Measurements from ENCODE around the gene EMC1.

DNA sequence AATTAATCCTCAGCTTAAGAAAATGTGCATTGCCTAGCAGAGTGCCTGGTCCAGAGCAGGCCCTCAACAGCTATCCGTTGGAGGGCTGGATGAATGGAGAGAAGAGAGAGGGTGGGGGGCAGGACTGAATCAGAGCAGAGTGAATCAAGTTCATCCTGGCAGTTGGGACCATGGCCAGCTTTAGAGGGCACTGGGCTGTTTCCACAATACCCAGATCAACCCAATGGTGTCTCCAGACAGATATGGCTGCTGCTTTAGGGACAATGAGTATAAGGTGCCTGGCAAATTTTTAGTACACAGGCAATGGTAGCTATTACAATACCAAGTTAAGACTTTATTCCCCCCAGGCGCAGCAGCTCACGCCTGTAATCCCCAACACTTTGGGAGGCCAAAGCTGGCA lies 17.1 kb downstream of the EMC1 start:
- TF ChIP-seq, protein P1, sequence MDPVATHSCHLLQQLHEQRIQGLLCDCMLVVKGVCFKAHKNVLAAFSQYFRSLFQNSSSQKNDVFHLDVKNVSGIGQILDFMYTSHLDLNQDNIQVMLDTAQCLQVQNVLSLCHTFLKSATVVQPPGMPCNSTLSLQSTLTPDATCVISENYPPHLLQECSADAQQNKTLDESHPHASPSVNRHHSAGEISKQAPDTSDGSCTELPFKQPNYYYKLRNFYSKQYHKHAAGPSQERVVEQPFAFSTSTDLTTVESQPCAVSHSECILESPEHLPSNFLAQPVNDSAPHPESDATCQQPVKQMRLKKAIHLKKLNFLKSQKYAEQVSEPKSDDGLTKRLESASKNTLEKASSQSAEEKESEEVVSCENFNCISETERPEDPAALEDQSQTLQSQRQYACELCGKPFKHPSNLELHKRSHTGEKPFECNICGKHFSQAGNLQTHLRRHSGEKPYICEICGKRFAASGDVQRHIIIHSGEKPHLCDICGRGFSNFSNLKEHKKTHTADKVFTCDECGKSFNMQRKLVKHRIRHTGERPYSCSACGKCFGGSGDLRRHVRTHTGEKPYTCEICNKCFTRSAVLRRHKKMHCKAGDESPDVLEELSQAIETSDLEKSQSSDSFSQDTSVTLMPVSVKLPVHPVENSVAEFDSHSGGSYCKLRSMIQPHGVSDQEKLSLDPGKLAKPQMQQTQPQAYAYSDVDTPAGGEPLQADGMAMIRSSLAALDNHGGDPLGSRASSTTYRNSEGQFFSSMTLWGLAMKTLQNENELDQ (tag by site-specific recombination; IDR thresholded peaks at IDR 0.05; ENCODE audit: low read depth): no peak
- TF ChIP-seq PBX3 (CRISPR knock-in tag; IDR thresholded peaks at IDR 0.05) (no peak), YY1 (tag by site-specific recombination; IDR thresholded peaks at IDR 0.05) (no peak), CTCF (tag by site-specific recombination; IDR thresholded peaks at IDR 0.05) (no peak), ZNF184 (tag by site-specific recombination; IDR thresholded peaks at IDR 0.05) (no peak), ZFP69B (tag by site-specific recombination; IDR thresholded peaks at IDR 0.05) (no peak), ZBTB7A (tag by site-specific recombination; IDR thresholded peaks at IDR 0.05; ENCODE audit: low read depth) (no peak), ATF2 (tag by site-specific recombination; IDR thresholded peaks at IDR 0.05; ENCODE audit: low read depth) (no peak), GLIS1 (tag by site-specific recombination; IDR thresholded peaks at IDR 0.05) (no peak), ZNF175 (tag by site-specific recombination; IDR thresholded peaks at IDR 0.05) (no peak), EGR2 (tag by site-specific recombination; IDR thresholded peaks at IDR 0.05; ENCODE audit: low read depth) (no peak), ZNF2 (tag by site-specific recombination; IDR thresholded peaks at IDR 0.05) (no peak)

Data from HEK293 (cell line).